Measurements from ENCODE around the gene NLN.

- TF ChIP-seq CTCF (IDR thresholded peaks at IDR 0.05; ENCODE audit: low read depth, low read length, poor library complexity, severe bottlenecking), result no peak
- no peak for TF ChIP-seq EZH2phosphoT487 (IDR thresholded peaks at IDR 0.05; ENCODE audit: borderline replicate concordance, low read length)
Measured at GRCh38 chr5:65876496-65876895, 154.5 kb downstream of the NLN start.

All from DOHH2 (cell line).